Tongue (tissue), 2 donors: ENCODE data around the gene KDM4B. TPM values are rescaled to one million over a fixed set of nuclear protein-coding genes. Genes with fewer than 3 reads are reported as not detected.

Experiments used
- DNase-seq: peaks from one replicate; pipeline ENCODE4 v3.0.0-alpha.2; 2015
- total RNA-seq: library from RNA; depleted of rRNA; stranded (reverse); fragments of >200 nt; gene quantifications from one replicate; pipeline ENCODE4 v1.2.3, GENCODE V29; 2014

KDM4B gene
- total RNA-seq, 1 donor from 2014 or later = 28.1 TPM

GRCh38 chr19:5050067-5050656, 81.2 kb downstream of the KDM4B start:
- DNase-seq = peak; percentile 54

- no peak for DNase-seq
Measured at GRCh38 chr19:5050905-5051304, 82.0 kb downstream of the KDM4B start.

GRCh38 chr19:5051619-5052018, 82.7 kb downstream of the KDM4B start:
- DNase-seq = no peak

GRCh38 chr19:5052515-5052914, 83.6 kb downstream of the KDM4B start:
- no peak for DNase-seq

GRCh38 chr19:5052945-5053485, 84.1 kb downstream of the KDM4B start:
- DNase-seq = no peak

- no peak for DNase-seq
Measured at GRCh38 chr19:5053661-5054060, 84.7 kb downstream of the KDM4B start.

GRCh38 chr19:5054551-5055456, 85.9 kb downstream of the KDM4B start:
- no peak for DNase-seq

GRCh38 chr19:5055457-5055776, 86.5 kb downstream of the KDM4B start:
- DNase-seq = no peak

- peak; percentile 41 for DNase-seq
Measured at GRCh38 chr19:5057860-5058259, 88.9 kb downstream of the KDM4B start.

- peak; percentile 69 for DNase-seq
Measured at GRCh38 chr19:5058521-5059212, 89.8 kb downstream of the KDM4B start.

- DNase-seq = no peak
Measured at GRCh38 chr19:5059213-5059574, 90.3 kb downstream of the KDM4B start.

- no peak for DNase-seq
Measured at GRCh38 chr19:5059793-5060192, 90.9 kb downstream of the KDM4B start.

GRCh38 chr19:5062195-5062594, 93.3 kb downstream of the KDM4B start:
- DNase-seq = no peak

GRCh38 chr19:5062799-5063198, 93.9 kb downstream of the KDM4B start:
- no peak for DNase-seq

- no peak for DNase-seq
Measured at GRCh38 chr19:5063873-5064645, 95.1 kb downstream of the KDM4B start.

GRCh38 chr19:5064896-5065295, 96.0 kb downstream of the KDM4B start:
- DNase-seq = no peak

- DNase-seq = no peak
Measured at GRCh38 chr19:5065663-5066093, 96.8 kb downstream of the KDM4B start.

GRCh38 chr19:5066768-5067167, 97.9 kb downstream of the KDM4B start:
- no peak for DNase-seq

GRCh38 chr19:5067678-5068077, 98.8 kb downstream of the KDM4B start:
- no peak for DNase-seq

- DNase-seq = no peak
Measured at GRCh38 chr19:5068233-5069072, 99.5 kb downstream of the KDM4B start.

- no peak for DNase-seq
Measured at GRCh38 chr19:5070331-5070730, 101.4 kb downstream of the KDM4B start.
